Breast epithelium (tissue), 4 donors: Measurements from ENCODE around the gene MINDY4. TPM values are rescaled to one million over a fixed set of nuclear protein-coding genes. Genes with fewer than 3 reads are reported as not detected.
"Not testable (repeated sequence)": the region's sequence is repeated elsewhere in the genome, so short reads cannot be mapped to it uniquely, and the experiment has no call there.

Experiments
- DNase-seq, 2 donors: peaks; one replicate each; pipeline ENCODE4 v3.0.0-alpha.2; 2019; ENCODE audit warnings: low spot score in 2 of 2
- H3K27ac ChIP-seq, 2 donors: fragments of 200-600 bp; sonication (generic) in 1 of 2; one replicate each; pipeline ENCODE4 v1.5.1; 2016 to 2019; ENCODE audit warnings: mild to moderate bottlenecking in 1 of 2
- H3K27me3 ChIP-seq, 2 donors: fragments of 200-600 bp; sonication (generic) in 1 of 2; one replicate each; pipeline versions ENCODE4 v1.5.1 to v1.6.0; 2017 to 2019; ENCODE audit warnings: control low read depth in 1 of 2, mild to moderate bottlenecking in 1 of 2
- H3K36me3 ChIP-seq: fragments of 200-600 bp; one replicate; pipeline ENCODE4 v1.5.1; 2019
- H3K4me1 ChIP-seq, 2 donors: fragments of 200-600 bp; sonication (generic); one replicate each; pipeline ENCODE4 v1.5.1; 2016 to 2019; ENCODE audit warnings: control low read depth in 1 of 2
- H3K4me3 ChIP-seq, 3 donors: fragments of 200-600 bp; sonication (generic); 1 replicate in 2 of 3; 2 replicates in 1 of 3; pipeline ENCODE4 v1.5.1; 2016 to 2019; ENCODE audit warnings: mild to moderate bottlenecking in 3 of 3, moderate library complexity in 2 of 3
- H3K9me3 ChIP-seq, 2 donors: fragments of 200-600 bp; sonication (generic) in 1 of 2; one replicate each; pipeline ENCODE4 v1.5.1; 2016 to 2019; ENCODE audit warnings: control low read depth in 1 of 2
- POLR2A ChIP-seq: fragments of 450-650 bp; IDR thresholded peaks from one replicate; pipeline ENCODE4 v1.6.1; 2016; ENCODE audit warnings: antibody characterized with exemption, mild to moderate bottlenecking, moderate library complexity
- POLR2AphosphoS5 ChIP-seq, 3 donors: sonication (generic); formaldehyde crosslinking; IDR thresholded peaks; one replicate each; pipeline ENCODE4 v1.6.1; 2017; ENCODE audit warnings: antibody characterized with exemption in 3 of 3
- intact Hi-C: fragments of 100-400 bp; cut with DNase I; formaldehyde crosslinking; loops from one replicate; pipeline ENCODE4 v1.15.1; 2023; ENCODE audit warnings: low total_unique reads
- total RNA-seq, 3 donors: library from RNA; depleted of rRNA; stranded (reverse); fragments of >200 nt; gene quantifications; one replicate each; pipeline ENCODE4 v1.1.0, GENCODE V29; 2016
- TF ChIP-seq, protein P1 (sequence below), 3 donors: fragments of 450-650 bp; IDR thresholded peaks; one replicate each; pipeline ENCODE4 v1.5.1; 2016 to 2017; ENCODE audit warnings: antibody characterized with exemption in 3 of 3, mild to moderate bottlenecking in 3 of 3, moderate library complexity in 3 of 3

Gene MINDY4
- total RNA-seq, 3 donors from 2014 or later, result 5.6 to 14.9 (median 13.8) TPM

DNA sequence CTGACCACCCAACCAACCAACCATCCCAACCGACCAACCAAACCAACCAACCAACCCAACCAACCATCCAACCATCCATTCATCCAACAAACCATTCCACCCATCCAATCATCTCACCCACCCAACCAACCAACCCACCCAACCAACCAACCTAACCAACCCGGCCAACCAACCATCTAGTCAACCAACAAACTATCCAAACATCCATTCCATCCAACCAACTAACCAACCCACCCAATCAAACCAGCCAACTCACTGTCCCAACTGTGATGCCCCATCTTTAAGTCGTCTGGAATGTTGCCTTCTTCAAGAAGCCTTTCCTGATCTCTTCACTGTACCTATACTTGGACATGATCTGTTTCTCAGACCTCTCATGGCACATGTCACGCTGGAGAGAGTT lies 31.6 kb downstream of the MINDY4 start:
- H3K9me3 ChIP-seq, result no peaks in the 10 kb centered on the region
- no peaks in the 10 kb centered on the region for H3K27me3 ChIP-seq
- intact Hi-C loops, result loop anchor here (10.0 kb wide), 1 partner anchor 172 kb away; no protein-coding TSS in a partner anchor
- H3K4me1 ChIP-seq, result peaks cover 7 to 8% of the 10 kb centered on the region in 2 donors
- H3K27ac ChIP-seq, result no peak overlapping the region
- H3K4me3 ChIP-seq, result no peak overlapping the region
- H3K36me3 ChIP-seq, result no peaks in the 10 kb centered on the region
- DNase-seq, result no peak
- TF ChIP-seq, protein P1, sequence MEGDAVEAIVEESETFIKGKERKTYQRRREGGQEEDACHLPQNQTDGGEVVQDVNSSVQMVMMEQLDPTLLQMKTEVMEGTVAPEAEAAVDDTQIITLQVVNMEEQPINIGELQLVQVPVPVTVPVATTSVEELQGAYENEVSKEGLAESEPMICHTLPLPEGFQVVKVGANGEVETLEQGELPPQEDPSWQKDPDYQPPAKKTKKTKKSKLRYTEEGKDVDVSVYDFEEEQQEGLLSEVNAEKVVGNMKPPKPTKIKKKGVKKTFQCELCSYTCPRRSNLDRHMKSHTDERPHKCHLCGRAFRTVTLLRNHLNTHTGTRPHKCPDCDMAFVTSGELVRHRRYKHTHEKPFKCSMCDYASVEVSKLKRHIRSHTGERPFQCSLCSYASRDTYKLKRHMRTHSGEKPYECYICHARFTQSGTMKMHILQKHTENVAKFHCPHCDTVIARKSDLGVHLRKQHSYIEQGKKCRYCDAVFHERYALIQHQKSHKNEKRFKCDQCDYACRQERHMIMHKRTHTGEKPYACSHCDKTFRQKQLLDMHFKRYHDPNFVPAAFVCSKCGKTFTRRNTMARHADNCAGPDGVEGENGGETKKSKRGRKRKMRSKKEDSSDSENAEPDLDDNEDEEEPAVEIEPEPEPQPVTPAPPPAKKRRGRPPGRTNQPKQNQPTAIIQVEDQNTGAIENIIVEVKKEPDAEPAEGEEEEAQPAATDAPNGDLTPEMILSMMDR (IDR thresholded peaks at IDR 0.05), result no peak
- TF ChIP-seq POLR2A, result no peak
- no peak for TF ChIP-seq POLR2AphosphoS5 (IDR thresholded peaks at IDR 0.05)

DNA sequence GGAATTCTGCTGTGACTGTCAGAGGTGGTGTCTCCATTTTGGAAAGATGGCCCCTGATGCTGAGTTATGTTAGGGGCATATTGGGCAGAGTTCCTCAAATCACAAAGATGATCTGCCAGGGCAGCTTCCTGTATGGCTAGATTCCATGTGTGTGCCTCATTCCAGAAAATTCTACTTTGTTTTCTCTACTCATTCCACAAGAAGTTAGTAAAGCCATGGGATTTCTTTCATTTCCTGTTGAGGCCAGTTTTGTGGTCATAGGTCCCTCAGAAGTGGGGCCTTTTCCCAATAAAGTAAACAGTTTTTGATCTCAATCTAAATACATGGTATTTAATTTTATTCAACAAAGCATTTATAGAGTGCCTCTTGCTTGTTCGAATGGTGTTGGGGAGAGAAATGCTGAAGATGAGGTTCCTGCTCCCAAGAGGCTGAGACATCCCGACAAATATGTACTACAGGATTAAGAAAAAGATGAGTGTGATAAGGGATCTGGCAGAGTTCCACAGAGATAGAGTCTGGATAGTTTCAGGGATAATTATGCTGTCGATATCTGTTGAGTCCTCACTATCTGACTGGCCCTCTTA lies 33.0 kb downstream of the MINDY4 start:
- no peaks in the 10 kb centered on the region for H3K27me3 ChIP-seq
- no peaks in the 10 kb centered on the region for H3K36me3 ChIP-seq
- H3K4me3 ChIP-seq, result no peak overlapping the region
- intact Hi-C loops, result loop anchor here (10.0 kb wide), 1 partner anchor 171 kb away; no protein-coding TSS in a partner anchor
- peak overlapping the region in 1 of 2 donors; percentile 61 for H3K27ac ChIP-seq
- no peak for DNase-seq
- peaks cover 7 to 8% of the 10 kb centered on the region in 2 donors for H3K4me1 ChIP-seq
- no peaks in the 10 kb centered on the region for H3K9me3 ChIP-seq
- TF ChIP-seq POLR2AphosphoS5 (IDR thresholded peaks at IDR 0.05) (no peak), POLR2A (no peak)
- TF ChIP-seq, protein P1 (IDR thresholded peaks at IDR 0.05), result no peak

DNA sequence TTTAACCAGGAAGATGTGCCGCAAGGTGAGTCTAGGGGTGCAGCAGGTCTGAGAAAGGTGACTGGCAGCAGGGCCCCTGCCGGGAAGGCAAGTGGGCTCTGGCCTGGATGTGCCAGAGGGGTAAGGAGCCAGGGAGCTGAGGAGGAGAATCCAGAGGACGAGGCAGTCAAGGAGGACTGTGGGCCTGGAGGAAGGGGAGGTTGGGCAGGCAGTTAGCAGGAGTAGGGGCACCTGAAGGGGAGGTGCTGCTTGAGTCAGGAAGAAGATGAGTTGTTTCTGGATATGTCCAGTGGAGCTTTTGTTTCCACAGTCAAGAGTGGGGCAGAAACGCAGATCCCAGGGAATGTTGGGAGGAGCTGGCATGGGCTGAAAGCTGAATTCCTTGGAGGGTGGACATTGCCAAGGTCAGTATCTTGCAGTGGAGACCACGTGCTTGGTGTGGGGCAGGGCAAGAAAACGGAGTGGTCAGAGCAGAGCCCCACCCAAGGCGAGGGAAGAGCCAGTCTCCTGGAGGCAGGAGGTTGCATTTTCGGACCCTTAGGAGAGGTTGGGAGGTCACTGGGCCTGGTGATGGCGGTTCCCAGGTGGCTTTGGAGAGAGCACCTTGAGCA lies 34.0 kb downstream of the MINDY4 start:
- Histone ChIP-seq H3K9me3 (no peaks in the 10 kb centered on the region), H3K27ac (peak overlapping the region; percentile 48 to 61), H3K4me3 (no peak overlapping the region), H3K36me3 (no peaks in the 10 kb centered on the region), H3K4me1 (peaks cover 3 to 8% of the 10 kb centered on the region in 2 donors), H3K27me3 (no peaks in the 10 kb centered on the region)
- DNase-seq, result no peak
- TF ChIP-seq POLR2AphosphoS5 (IDR thresholded peaks at IDR 0.05), result no peak
- TF ChIP-seq POLR2A, result no peak
- TF ChIP-seq, protein P1 (IDR thresholded peaks at IDR 0.05), result no peak
- intact Hi-C loops, result loop anchor here (10.0 kb wide), 1 partner anchor 170 kb away; no protein-coding TSS in a partner anchor

DNA sequence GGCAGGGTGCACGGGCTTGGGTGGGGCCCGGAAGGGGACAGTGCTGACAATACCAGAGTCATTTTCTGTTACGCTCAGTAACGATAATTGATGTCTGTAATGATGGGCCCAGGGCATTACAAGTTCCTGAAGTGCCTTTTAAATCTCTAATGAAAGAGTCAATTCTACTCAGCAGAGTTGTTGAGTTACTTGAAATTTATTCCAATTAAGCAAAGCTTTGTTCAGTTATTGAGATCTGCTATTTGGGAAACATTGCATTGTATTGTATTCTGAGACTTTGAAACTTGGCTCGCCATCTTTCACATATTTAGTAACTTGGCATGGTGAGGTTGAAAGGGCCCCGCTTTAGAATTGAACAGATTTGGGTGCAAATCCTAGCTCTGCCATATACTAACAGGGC lies 34.7 kb downstream of the MINDY4 start:
- H3K27me3 ChIP-seq, result no peaks in the 10 kb centered on the region
- intact Hi-C loops, result loop anchor here (10.0 kb wide), 1 partner anchor 169 kb away; no protein-coding TSS in a partner anchor
- H3K27ac ChIP-seq, result peak overlapping the region in 1 of 2 donors; percentile 61
- no peaks in the 10 kb centered on the region for H3K9me3 ChIP-seq
- TF ChIP-seq, protein P1 (IDR thresholded peaks at IDR 0.05), result no peak
- TF ChIP-seq POLR2A, result no peak
- TF ChIP-seq POLR2AphosphoS5 (IDR thresholded peaks at IDR 0.05), result no peak
- no peak for DNase-seq
- no peak overlapping the region for H3K4me3 ChIP-seq
- H3K4me1 ChIP-seq, result peaks cover 0 to 8% of the 10 kb centered on the region in 2 donors
- H3K36me3 ChIP-seq, result no peaks in the 10 kb centered on the region

DNA sequence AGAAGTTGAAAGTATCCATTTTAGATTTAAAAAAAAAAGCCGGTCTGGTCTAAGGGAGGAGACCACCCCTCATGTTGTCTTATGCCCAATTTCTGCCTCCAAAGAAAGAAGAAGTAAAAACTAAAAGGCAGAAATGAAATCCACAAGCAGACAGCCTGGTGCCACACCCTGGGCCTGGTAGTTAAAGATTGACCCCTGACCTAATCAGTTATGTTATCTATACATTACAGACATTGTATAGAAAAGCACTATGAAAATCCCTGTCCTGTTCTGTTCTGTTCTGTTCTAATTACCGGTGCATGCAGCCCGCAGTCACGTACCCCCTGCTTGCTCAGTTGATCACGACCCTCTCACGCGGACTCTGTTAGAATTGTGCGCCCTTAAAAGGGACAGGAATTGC lies 36.3 kb downstream of the MINDY4 start:
- not testable (repeated sequence) for H3K27ac ChIP-seq, H3K4me1 ChIP-seq, H3K36me3 ChIP-seq, H3K27me3 ChIP-seq, DNase-seq, H3K9me3 ChIP-seq, H3K4me3 ChIP-seq
- intact Hi-C loops, result loop anchor here (10.0 kb wide), 1 partner anchor 167 kb away; no protein-coding TSS in a partner anchor

DNA sequence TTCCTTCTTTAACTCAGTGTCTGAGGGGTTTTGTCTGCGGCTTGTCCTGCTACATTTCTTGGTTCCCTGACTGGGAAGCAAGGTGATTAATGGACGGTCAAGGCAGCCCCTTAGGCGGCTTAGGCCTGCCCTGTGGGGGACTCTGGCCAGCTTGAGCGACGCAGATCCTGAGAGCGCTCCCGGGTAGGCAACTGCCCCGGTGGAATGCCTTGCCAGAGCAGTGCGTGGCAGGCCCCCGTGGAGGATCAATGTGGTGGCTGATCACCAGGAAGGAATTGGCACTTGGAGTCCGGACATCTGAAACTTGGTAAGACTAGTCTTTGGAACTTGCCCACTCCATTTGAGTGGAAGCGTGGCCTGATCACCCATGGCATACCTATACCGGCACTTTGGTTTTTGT lies 36.7 kb downstream of the MINDY4 start:
- H3K27me3 ChIP-seq, DNase-seq, H3K4me3 ChIP-seq, H3K36me3 ChIP-seq, H3K4me1 ChIP-seq, H3K9me3 ChIP-seq, H3K27ac ChIP-seq: not testable (repeated sequence)
- intact Hi-C loops, result loop anchor here (10.0 kb wide), 1 partner anchor 167 kb away; no protein-coding TSS in a partner anchor
